ENCODE measurements around the gene DAZAP1. TPM values are rescaled to one million over a fixed set of nuclear protein-coding genes. Genes with fewer than 3 reads are reported as not detected.

Gene DAZAP1
- total RNA-seq, 1 donor from 2014 or later = 74.5 TPM

GRCh38 chr19:1406774-1407527, 435 bp upstream of the DAZAP1 start:
- peak; percentile 82 for DNase-seq (ENCODE audit: low read depth)
- no peaks in the 10 kb centered on the region for H3K27me3 ChIP-seq (ENCODE audit: control insufficient read depth, insufficient read depth, low read length)
- TF ChIP-seq CTCF (IDR thresholded peaks at IDR 0.05; ENCODE audit: insufficient read depth, low read length, poor library complexity, severe bottlenecking) = peak; percentile 43
- peak overlapping the region; percentile 41 for H3K4me3 ChIP-seq (ENCODE audit: low read depth, low read length)
- H3K36me3 ChIP-seq (ENCODE audit: control insufficient read depth, insufficient read depth, low read length) = peaks cover 1% of the 10 kb centered on the region

- TF ChIP-seq CTCF (IDR thresholded peaks at IDR 0.05; ENCODE audit: insufficient read depth, low read length, poor library complexity, severe bottlenecking) = no peak
- DNase-seq (ENCODE audit: low read depth) = no peak
Observed at GRCh38 chr19:1408300-1409203, 1.2 kb downstream of the DAZAP1 start.

GRCh38 chr19:1409204-1410005, 2.0 kb downstream of the DAZAP1 start:
- peaks cover 1% of the 10 kb centered on the region for H3K36me3 ChIP-seq (ENCODE audit: control insufficient read depth, insufficient read depth, low read length)

More at GRCh38 chr19:1408300-1409203, 1.2 kb downstream of the DAZAP1 start:
- H3K4me3 ChIP-seq (ENCODE audit: low read depth, low read length) = peak overlapping the region; percentile 69
- H3K27me3 ChIP-seq (ENCODE audit: control insufficient read depth, insufficient read depth, low read length) = no peaks in the 10 kb centered on the region
- H3K36me3 ChIP-seq (ENCODE audit: control insufficient read depth, insufficient read depth, low read length) = peaks cover 1% of the 10 kb centered on the region

GRCh38 chr19:1410136-1410786, 2.9 kb downstream of the DAZAP1 start:
- TF ChIP-seq CTCF (IDR thresholded peaks at IDR 0.05; ENCODE audit: insufficient read depth, low read length, poor library complexity, severe bottlenecking) = no peak
- no peak overlapping the region for H3K4me3 ChIP-seq (ENCODE audit: low read depth, low read length)
- no peak for DNase-seq (ENCODE audit: low read depth)

More at GRCh38 chr19:1409204-1410005, 2.0 kb downstream of the DAZAP1 start:
- H3K27me3 ChIP-seq (ENCODE audit: control insufficient read depth, insufficient read depth, low read length) = no peaks in the 10 kb centered on the region
- TF ChIP-seq CTCF (IDR thresholded peaks at IDR 0.05; ENCODE audit: insufficient read depth, low read length, poor library complexity, severe bottlenecking) = no peak
- no peak for DNase-seq (ENCODE audit: low read depth)
- peak overlapping the region; percentile 69 for H3K4me3 ChIP-seq (ENCODE audit: low read depth, low read length)

GRCh38 chr19:1410789-1411188, 3.4 kb downstream of the DAZAP1 start:
- Histone ChIP-seq H3K27me3 (ENCODE audit: control insufficient read depth, insufficient read depth, low read length) (no peaks in the 10 kb centered on the region), H3K36me3 (ENCODE audit: control insufficient read depth, insufficient read depth, low read length) (peaks cover 1% of the 10 kb centered on the region), H3K4me3 (ENCODE audit: low read depth, low read length) (no peak overlapping the region)
- TF ChIP-seq CTCF (IDR thresholded peaks at IDR 0.05; ENCODE audit: insufficient read depth, low read length, poor library complexity, severe bottlenecking) = no peak
- DNase-seq (ENCODE audit: low read depth) = no peak

More at GRCh38 chr19:1410136-1410786, 2.9 kb downstream of the DAZAP1 start:
- Histone ChIP-seq H3K27me3 (ENCODE audit: control insufficient read depth, insufficient read depth, low read length) (no peaks in the 10 kb centered on the region), H3K36me3 (ENCODE audit: control insufficient read depth, insufficient read depth, low read length) (peaks cover 1% of the 10 kb centered on the region)

Data from kidney epithelial cell (primary cell).